H1 (cell line): ENCODE results near the gene MAP7.

ENCODE experiments used
- CREB1 ChIP-seq: IDR thresholded peaks from 2 replicates; pipeline ENCODE4 v1.6.1; 2012; ENCODE audit warnings: inconsistent platforms
- FOSL1 ChIP-seq: IDR thresholded peaks from 2 replicates; pipeline ENCODE4 v1.6.1; 2011; ENCODE audit warnings: mild to moderate bottlenecking, low read depth, low read length, moderate library complexity; ENCODE audit not compliant: insufficient read depth
- POLR2A ChIP-seq, 2 experiments: IDR thresholded peaks; 1 replicate in 1 of 2; 2 replicates in 1 of 2; pipeline ENCODE4 v1.6.1; 2011; ENCODE audit warnings: low read depth in 2 of 2, low read length in 2 of 2, mild to moderate bottlenecking in 2 of 2; ENCODE audit errors: control extremely low read depth in 1 of 2
- RNF2 ChIP-seq: fragments of 200-900, 300-1000 bp; sonication (generic); IDR thresholded peaks from 2 replicates; pipeline ENCODE4 v1.7.1; 2016; ENCODE audit warnings: borderline replicate concordance, low read depth, mild to moderate bottlenecking, antibody characterized with exemption, low read length; ENCODE audit not compliant: poor library complexity, severe bottlenecking; ENCODE audit errors: missing control alignments
- TCF12 ChIP-seq: IDR thresholded peaks from 2 replicates; pipeline ENCODE4 v1.6.1; 2011; ENCODE audit warnings: low read depth, mild to moderate bottlenecking, low read length

DNA sequence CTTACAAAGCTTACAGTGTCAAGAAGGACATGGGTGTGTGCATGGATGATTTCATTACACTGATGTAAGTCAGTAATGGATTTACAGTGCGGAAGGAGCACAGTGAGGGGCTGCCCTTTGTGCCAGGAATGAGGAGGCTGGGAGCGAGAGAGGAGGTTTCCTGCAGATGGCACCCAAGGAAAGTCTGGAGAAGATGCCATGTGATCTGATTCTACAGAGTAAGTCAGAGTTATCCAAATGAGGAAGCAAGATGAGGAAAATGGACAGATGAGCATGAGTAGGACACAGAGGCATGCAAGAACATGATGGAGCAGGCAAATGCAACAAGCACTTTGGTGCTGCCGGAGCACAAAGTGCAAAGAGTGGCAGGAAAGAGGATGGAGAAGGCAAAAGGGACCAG lies 29.7 kb downstream of the MAP7 start:
- no peak for TF ChIP-seq POLR2A (IDR thresholded peaks at IDR 0.05; ENCODE audit: control extremely low read depth in 1 of 2, low read depth in 2 of 2, low read length in 2 of 2)
- TF ChIP-seq FOSL1: no peak
- no peak for TF ChIP-seq CREB1
- no peak for TF ChIP-seq RNF2
- no peak for TF ChIP-seq TCF12
